PFSK-1 (cell line): ENCODE results near the gene SAMD10.

Experiments
- FOXP2 ChIP-seq: optimal IDR thresholded peaks from 2 replicates; pipeline ENCODE3; 2011; ENCODE audit warnings: borderline replicate concordance, control low read depth, inconsistent platforms; ENCODE audit not compliant: insufficient read depth; ENCODE audit errors: extremely low read length, extremely low read depth
- POLR2AphosphoS5 ChIP-seq: IDR thresholded peaks from 2 replicates; pipeline ENCODE4 v1.6.1; 2012; ENCODE audit warnings: low read depth, mild to moderate bottlenecking, control low read depth, low read length, moderate library complexity

GRCh38 chr20:63935447-63935846, 44.0 kb downstream of the SAMD10 start:
- TF ChIP-seq FOXP2 = no peak
- TF ChIP-seq POLR2AphosphoS5 = no peak
